ENCODE results near the gene TRAK1.

Gene TRAK1

GRCh38 chr3:42275217-42275616, 184.1 kb downstream of the TRAK1 start:
- Histone ChIP-seq H3K36me3 (ENCODE audit: control insufficient read depth, insufficient read depth, low read length) (no peaks in the 10 kb centered on the region), H3K4me3 (ENCODE audit: low read depth, low read length) (no peak overlapping the region), H3K79me2 (no peaks in the 10 kb centered on the region), H3K27ac (no peak overlapping the region), H2AFZ (no peak overlapping the region), H3K9me3 (ENCODE audit: control insufficient read depth, low read length) (no peaks in the 10 kb centered on the region), H3K27me3 (ENCODE audit: control insufficient read depth, insufficient read depth, low read length) (no peaks in the 10 kb centered on the region), H3K4me2 (ENCODE audit: low read length) (no peak overlapping the region), H3K9ac (no peak overlapping the region), H3K4me1 (no peaks in the 10 kb centered on the region)
- no peak for TF ChIP-seq CTCF (IDR thresholded peaks at IDR 0.05)

Data from parathyroid adenoma (tissue), 2 donors.